CD1c-positive myeloid dendritic cell (primary cell): ENCODE data around the gene SLC5A1.
"Not testable (repeated sequence)": the region's sequence is repeated elsewhere in the genome, so short reads cannot be mapped to it uniquely, and the experiment has no call there.

ENCODE experiments used
- DNase-seq: peaks from one replicate; pipeline ENCODE4 v3.0.0-alpha.2; 2016; ENCODE audit errors: extremely low spot score

The SLC5A1 gene

GRCh38 chr22:32083814-32084213 lies 40.8 kb downstream of the SLC5A1 start:
- no peak for DNase-seq

- DNase-seq = no peak
Observed at GRCh38 chr22:32088084-32088483, 45.0 kb downstream of the SLC5A1 start.

GRCh38 chr22:32097018-32097417 lies 54.0 kb downstream of the SLC5A1 start:
- DNase-seq = no peak

GRCh38 chr22:32097881-32098499 lies 54.9 kb downstream of the SLC5A1 start:
- DNase-seq = no peak

GRCh38 chr22:32100711-32101110 lies 57.6 kb downstream of the SLC5A1 start:
- no peak for DNase-seq

GRCh38 chr22:32103658-32104315 lies 60.7 kb downstream of the SLC5A1 start:
- DNase-seq = peak; percentile 64

GRCh38 chr22:32106930-32107329 lies 63.9 kb downstream of the SLC5A1 start:
- no peak for DNase-seq

GRCh38 chr22:32112380-32112779 lies 69.3 kb downstream of the SLC5A1 start:
- DNase-seq = no peak

GRCh38 chr22:32119568-32120235 lies 76.6 kb downstream of the SLC5A1 start:
- no peak for DNase-seq

GRCh38 chr22:32120603-32121002 lies 77.5 kb downstream of the SLC5A1 start:
- no peak for DNase-seq

- DNase-seq = no peak
Observed at GRCh38 chr22:32122899-32123298, 79.8 kb downstream of the SLC5A1 start.

- no peak for DNase-seq
Observed at GRCh38 chr22:32123657-32124056, 80.6 kb downstream of the SLC5A1 start.

GRCh38 chr22:32127904-32128303 lies 84.8 kb downstream of the SLC5A1 start:
- no peak for DNase-seq

- no peak for DNase-seq
Observed at GRCh38 chr22:32130464-32130863, 87.4 kb downstream of the SLC5A1 start.

GRCh38 chr22:32132126-32132525 lies 89.1 kb downstream of the SLC5A1 start:
- DNase-seq = no peak

GRCh38 chr22:32132783-32133182 lies 89.7 kb downstream of the SLC5A1 start:
- DNase-seq = no peak

- not testable (repeated sequence) for DNase-seq
Observed at GRCh38 chr22:32134796-32135195, 91.7 kb downstream of the SLC5A1 start.

GRCh38 chr22:32135958-32136357 lies 92.9 kb downstream of the SLC5A1 start:
- peak; percentile 34 for DNase-seq

- DNase-seq = not testable (repeated sequence)
Observed at GRCh38 chr22:32136881-32137280, 93.8 kb downstream of the SLC5A1 start.

GRCh38 chr22:32137731-32138324 lies 94.8 kb downstream of the SLC5A1 start:
- DNase-seq = peak; percentile 78

- DNase-seq = peak; percentile 45
Observed at GRCh38 chr22:32138576-32138975, 95.5 kb downstream of the SLC5A1 start.

- DNase-seq = not testable (repeated sequence)
Observed at GRCh38 chr22:32140688-32141087, 97.6 kb downstream of the SLC5A1 start.

- no peak for DNase-seq
Observed at GRCh38 chr22:32142600-32142999, 99.5 kb downstream of the SLC5A1 start.
